Testis (tissue), 2 donors: Measurements from ENCODE around the gene RTN4RL2.

Experiments used
- CTCF ChIP-seq, 3 experiments: fragments of 450-650 bp in 2 of 3; fragments of 200-600 bp in 1 of 3; sonication (generic) in 1 of 3; IDR thresholded peaks; one replicate each; pipeline ENCODE4 v1.5.1; 2016 to 2019; ENCODE audit warnings: antibody characterized with exemption in 3 of 3, mild to moderate bottlenecking in 2 of 3, moderate library complexity in 1 of 3
- POLR2A ChIP-seq: fragments of 450-650 bp; IDR thresholded peaks from one replicate; pipeline ENCODE4 v1.6.1; 2017; ENCODE audit warnings: antibody characterized with exemption, mild to moderate bottlenecking, moderate library complexity

GRCh38 chr11:57426439-57426928 lies 33.8 kb upstream of the RTN4RL2 start:
- no peak for TF ChIP-seq POLR2A
- TF ChIP-seq CTCF (IDR thresholded peaks at IDR 0.05), result no peak
